Measurements from ENCODE around the gene DCBLD1.

The DCBLD1 gene

DNA sequence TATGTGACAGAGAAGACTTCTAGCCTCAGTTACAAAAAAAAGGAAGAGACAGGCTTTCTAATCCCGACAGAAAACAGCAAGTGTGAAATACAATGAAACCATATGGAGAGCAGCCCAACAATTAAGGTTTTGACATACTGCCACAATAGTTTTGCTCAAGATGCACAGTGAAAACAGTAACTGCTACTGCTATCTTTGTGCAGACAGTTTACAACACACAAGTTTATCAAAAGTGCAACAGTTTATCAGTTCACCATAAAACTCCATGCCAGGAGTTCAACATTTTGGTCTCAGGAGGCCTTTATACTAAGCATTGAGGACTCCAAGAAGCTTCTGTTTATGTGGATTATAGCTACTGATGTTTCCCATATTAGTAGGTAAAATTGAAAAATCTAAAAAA lies 82.2 kb downstream of the DCBLD1 start (continued):
- TF ChIP-seq ZNF580 (tag by site-specific recombination; IDR thresholded peaks at IDR 0.05) (no peak), PRDM1 (tag by site-specific recombination; IDR thresholded peaks at IDR 0.05) (no peak)
- TF ChIP-seq, protein P1, sequence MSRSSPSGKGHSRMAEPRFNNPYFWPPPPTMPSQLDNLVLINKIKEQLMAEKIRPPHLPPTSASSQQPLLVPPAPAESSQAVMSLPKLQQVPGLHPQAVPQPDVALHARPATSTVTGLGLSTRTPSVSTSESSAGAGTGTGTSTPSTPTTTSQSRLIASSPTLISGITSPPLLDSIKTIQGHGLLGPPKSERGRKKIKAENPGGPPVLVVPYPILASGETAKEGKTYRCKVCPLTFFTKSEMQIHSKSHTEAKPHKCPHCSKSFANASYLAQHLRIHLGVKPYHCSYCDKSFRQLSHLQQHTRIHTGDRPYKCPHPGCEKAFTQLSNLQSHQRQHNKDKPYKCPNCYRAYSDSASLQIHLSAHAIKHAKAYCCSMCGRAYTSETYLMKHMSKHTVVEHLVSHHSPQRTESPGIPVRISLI (tag by site-specific recombination; IDR thresholded peaks at IDR 0.05), result no peak

- Histone ChIP-seq H3K4me3 (ENCODE audit: low read depth, low read length) (no peak overlapping the region), H3K27ac (ENCODE audit: extremely low read depth, low read depth, low read length) (no peak overlapping the region), H3K36me3 (ENCODE audit: control insufficient read depth in 2 of 2, insufficient read depth in 1 of 2, low read length in 2 of 2) (peaks cover 38 to 79% of the 10 kb centered on the region in 2 experiments), H3K4me1 (ENCODE audit: control insufficient read depth, insufficient read depth, low read length) (no peaks in the 10 kb centered on the region), H3K9me3 (ENCODE audit: control insufficient read depth, insufficient read depth, low read depth, low read length) (no peaks in the 10 kb centered on the region)
- POLR2A ChIA-PET, result interaction anchor here (0.6 kb wide), 1 partner anchor 123 kb away, joined by 3 read pairs; no protein-coding TSS in a partner anchor
- TF ChIP-seq ZBTB8A (tag by site-specific recombination; IDR thresholded peaks at IDR 0.05) (no peak), WT1 (tag by site-specific recombination; IDR thresholded peaks at IDR 0.05) (no peak), ZNF701 (tag by site-specific recombination; IDR thresholded peaks at IDR 0.05) (no peak), ZNF311 (tag by site-specific recombination; IDR thresholded peaks at IDR 0.05; ENCODE audit: borderline replicate concordance) (no peak)
- CTCF ChIA-PET, result interaction anchor here (0.6 to 3.0 kb wide), 3 partner anchors 32 to 130 kb away, joined by 4 to 12 read pairs (median 7); no protein-coding TSS in a partner anchor
Measured at GRCh38 chr6:117568247-117568646, 85.8 kb downstream of the DCBLD1 start.

DNA sequence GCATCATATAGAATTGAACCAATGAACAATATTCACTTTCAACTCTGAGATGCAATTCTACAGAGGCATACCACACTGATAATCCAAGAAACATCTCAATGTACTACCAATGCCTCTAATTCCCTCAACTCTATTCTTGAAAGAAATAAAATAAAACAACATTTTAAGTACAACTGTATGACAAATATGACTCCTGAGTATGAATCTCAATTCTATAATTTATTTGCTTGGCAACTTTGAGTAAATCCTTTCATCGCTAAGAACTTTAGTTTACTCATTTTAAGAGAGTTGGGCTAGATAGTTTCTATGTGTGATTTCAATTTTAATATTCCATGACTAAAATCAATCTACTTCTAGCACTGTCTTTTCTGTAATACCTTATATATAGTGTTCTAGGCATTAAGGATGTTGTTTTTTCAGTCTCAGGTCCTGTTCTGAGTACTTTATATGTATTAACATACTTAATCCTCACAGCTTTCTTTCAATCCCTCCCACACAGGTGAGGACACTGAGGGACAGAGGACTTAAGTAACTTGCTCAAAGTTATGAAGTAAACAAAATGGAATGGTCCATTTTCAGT lies 86.4 kb downstream of the DCBLD1 start:
- peaks cover 36 to 80% of the 10 kb centered on the region in 2 experiments for H3K36me3 ChIP-seq (ENCODE audit: control insufficient read depth in 2 of 2, insufficient read depth in 1 of 2, low read length in 2 of 2)
- TF ChIP-seq INSM2 (tag by site-specific recombination; IDR thresholded peaks at IDR 0.05), result no peak
- no peak for TF ChIP-seq ZFHX2 (tag by site-specific recombination; conservative IDR thresholded peaks at IDR 0.05)
- TF ChIP-seq ZBTB17 (tag by site-specific recombination; IDR thresholded peaks at IDR 0.05), result no peak
- TF ChIP-seq ZNF280C (tag by site-specific recombination; IDR thresholded peaks at IDR 0.05), result no peak
- H3K4me3 ChIP-seq (ENCODE audit: low read depth, low read length), result no peak overlapping the region
- ChIA-PET CTCF (interaction anchor here (0.6 to 3.0 kb wide), 3 partner anchors 36 to 131 kb away, joined by 4 to 12 read pairs (median 7); no protein-coding TSS in a partner anchor), POLR2A (no interaction called here)
- H3K4me1 ChIP-seq (ENCODE audit: control insufficient read depth, insufficient read depth, low read length), result no peaks in the 10 kb centered on the region
- H3K27ac ChIP-seq (ENCODE audit: extremely low read depth, low read depth, low read length), result no peak overlapping the region
- H3K9me3 ChIP-seq (ENCODE audit: control insufficient read depth, insufficient read depth, low read depth, low read length), result no peaks in the 10 kb centered on the region

DNA sequence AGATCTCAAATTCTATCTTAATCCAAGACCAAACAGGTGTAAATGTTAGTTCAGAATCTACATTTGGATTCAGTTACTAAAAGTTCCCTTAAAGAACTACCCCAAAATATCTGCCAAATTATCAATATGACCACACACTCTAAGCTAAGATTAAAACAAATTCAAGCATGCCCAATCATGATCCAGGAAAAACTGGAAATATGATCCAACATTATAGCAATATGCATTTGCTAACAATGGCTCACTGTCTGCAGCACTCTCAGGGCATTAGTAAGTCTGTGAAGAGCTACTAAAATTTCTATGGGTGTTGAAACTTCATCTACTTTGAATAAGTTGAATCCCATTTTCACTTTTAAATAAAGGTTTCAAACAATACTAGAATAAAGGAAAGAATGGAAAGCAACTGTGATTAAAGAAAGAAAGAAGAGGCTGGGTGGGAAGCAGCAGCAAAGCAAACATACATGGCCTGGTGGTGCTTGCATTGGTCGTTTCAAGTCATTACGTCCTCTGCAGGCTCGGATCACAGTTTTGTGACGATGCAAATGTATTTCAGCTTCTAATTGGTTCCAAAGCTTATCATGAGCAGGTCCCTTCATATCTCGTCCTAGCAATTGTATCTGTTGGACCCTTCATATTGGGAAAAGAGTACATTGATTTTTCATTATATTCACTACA lies 90.7 kb downstream of the DCBLD1 start:
- H3K27ac ChIP-seq (ENCODE audit: extremely low read depth, low read depth, low read length), result no peak overlapping the region
- CTCF ChIA-PET, result interaction anchor here (0.6 to 2.5 kb wide), 3 partner anchors 17 to 123 kb away, joined by 3 to 14 read pairs (median 3); no protein-coding TSS in a partner anchor
- peaks cover 31 to 70% of the 10 kb centered on the region in 2 experiments for H3K36me3 ChIP-seq (ENCODE audit: control insufficient read depth in 2 of 2, insufficient read depth in 1 of 2, low read length in 2 of 2)
- H3K4me3 ChIP-seq (ENCODE audit: low read depth, low read length), result no peak overlapping the region
- POLR2A ChIA-PET, result interaction anchor here (1.1 kb wide), 1 partner anchor 29 kb away, joined by 3 read pairs; no protein-coding TSS in a partner anchor
- H3K9me3 ChIP-seq (ENCODE audit: control insufficient read depth, insufficient read depth, low read depth, low read length), result no peaks in the 10 kb centered on the region
- no peaks in the 10 kb centered on the region for H3K4me1 ChIP-seq (ENCODE audit: control insufficient read depth, insufficient read depth, low read length)
- TF ChIP-seq ZNF529 (tag by site-specific recombination; IDR thresholded peaks at IDR 0.05; ENCODE audit: insufficient replicate concordance) (no peak), ZNF324 (tag by site-specific recombination; IDR thresholded peaks at IDR 0.05) (no peak), ZFHX2 (tag by site-specific recombination; conservative IDR thresholded peaks at IDR 0.05) (no peak), KLF10 (tag by site-specific recombination; IDR thresholded peaks at IDR 0.05) (no peak), ZBTB48 (tag by site-specific recombination; IDR thresholded peaks at IDR 0.05) (no peak), ZNF48 (tag by site-specific recombination; IDR thresholded peaks at IDR 0.05) (no peak), SP7 (tag by site-specific recombination; IDR thresholded peaks at IDR 0.05) (no peak), ZNF114 (tag by site-specific recombination; IDR thresholded peaks at IDR 0.05) (no peak)
- TF ChIP-seq, protein P2, sequence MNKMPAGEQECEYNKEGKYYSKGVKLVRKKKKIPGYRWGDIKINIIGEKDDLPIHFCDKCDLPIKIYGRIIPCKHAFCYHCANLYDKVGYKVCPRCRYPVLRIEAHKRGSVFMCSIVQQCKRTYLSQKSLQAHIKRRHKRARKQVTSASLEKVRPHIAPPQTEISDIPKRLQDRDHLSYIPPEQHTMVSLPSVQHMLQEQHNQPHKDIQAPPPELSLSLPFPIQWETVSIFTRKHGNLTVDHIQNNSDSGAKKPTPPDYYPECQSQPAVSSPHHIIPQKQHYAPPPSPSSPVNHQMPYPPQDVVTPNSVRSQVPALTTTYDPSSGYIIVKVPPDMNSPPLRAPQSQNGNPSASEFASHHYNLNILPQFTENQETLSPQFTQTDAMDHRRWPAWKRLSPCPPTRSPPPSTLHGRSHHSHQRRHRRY (tag by site-specific recombination; IDR thresholded peaks at IDR 0.05), result no peak
